Measurements from ENCODE around the gene ROPN1L.
A peak's percentile ranks its signal among the peaks of the same experiment; 100 is the strongest.

The ROPN1L gene

GRCh38 chr5:10447041-10447440 lies 5.4 kb downstream of the ROPN1L start:
- no peak overlapping the region for H3K4me2 ChIP-seq (ENCODE audit: insufficient read depth, low read length)
- no peaks in the 10 kb centered on the region for H3K79me2 ChIP-seq (ENCODE audit: insufficient read depth, low read length)
- H3K4me3 ChIP-seq (ENCODE audit: low read depth in 1 of 2, low read length in 2 of 2) = no peak overlapping the region
- H2AFZ ChIP-seq (ENCODE audit: low read depth, low read length) = no peak overlapping the region
- ATAC-seq (ENCODE audit: insufficient read depth, low read depth) = 0 out of 3 replicates have a peak, but pooled peaks have one; percentile 18
- peak; percentile 49 for DNase-seq
- TF ChIP-seq CTCF (IDR thresholded peaks at IDR 0.05; ENCODE audit: borderline replicate concordance, extremely low read depth, low read length, poor library complexity, severe bottlenecking) = no peak
- no peak for TF ChIP-seq EZH2 (IDR thresholded peaks at IDR 0.05; ENCODE audit: borderline replicate concordance, low read depth, low read length, severe bottlenecking)
- peaks cover 44% of the 10 kb centered on the region for H3K4me1 ChIP-seq (ENCODE audit: insufficient read depth, low read length)
- H4K20me1 ChIP-seq (ENCODE audit: insufficient read depth, low read length) = no peaks in the 10 kb centered on the region
- H3K27ac ChIP-seq (ENCODE audit: low read length) = 0 out of 2 replicates have a peak overlapping the region, but pooled peaks have one; percentile 42
- no peaks in the 10 kb centered on the region for H3K36me3 ChIP-seq (ENCODE audit: insufficient read depth, low read length)
- H3K27me3 ChIP-seq (ENCODE audit: insufficient read depth, low read length, poor library complexity) = no peaks in the 10 kb centered on the region
- H3K9me3 ChIP-seq (ENCODE audit: insufficient read depth, low read length, severe bottlenecking) = no peaks in the 10 kb centered on the region
- H3K9ac ChIP-seq (ENCODE audit: low read depth, low read length) = no peak overlapping the region

DNA sequence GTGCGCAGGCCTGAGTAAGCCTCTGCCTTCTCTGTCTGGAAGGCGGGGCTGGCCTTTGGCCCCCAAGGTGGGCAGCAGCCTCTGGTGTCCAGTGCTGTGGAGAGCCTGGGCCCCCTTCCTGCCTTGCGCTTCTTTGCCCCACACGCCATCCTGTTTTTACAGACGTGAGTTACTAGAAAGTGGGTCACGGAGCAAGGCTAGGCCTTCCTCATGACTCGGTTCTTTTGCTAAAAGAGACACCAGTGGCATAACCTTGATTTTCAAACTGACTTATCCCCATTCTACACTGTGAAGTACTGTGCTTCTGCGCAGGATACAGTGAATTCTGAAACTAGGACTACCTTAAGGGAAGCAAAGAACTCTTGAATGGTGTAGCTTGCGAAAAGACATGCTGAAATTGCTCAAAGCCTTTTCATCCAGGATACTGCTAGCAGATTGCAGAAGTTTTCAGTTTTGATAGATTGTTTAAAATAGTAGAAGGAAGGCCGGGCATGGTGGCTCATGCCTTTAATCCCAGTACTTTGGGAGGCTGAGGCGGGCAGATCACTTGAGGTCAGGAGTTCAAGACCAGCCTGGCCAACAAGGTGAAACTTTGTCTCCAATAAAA lies 7.2 kb downstream of the ROPN1L start:
- ATAC-seq (ENCODE audit: insufficient read depth, low read depth) = no peak
- no peak for DNase-seq
- H3K36me3 ChIP-seq (ENCODE audit: insufficient read depth, low read length) = no peaks in the 10 kb centered on the region
- peaks cover 42% of the 10 kb centered on the region for H3K4me1 ChIP-seq (ENCODE audit: insufficient read depth, low read length)
- no peaks in the 10 kb centered on the region for H3K27me3 ChIP-seq (ENCODE audit: insufficient read depth, low read length, poor library complexity)
- H2AFZ ChIP-seq (ENCODE audit: low read depth, low read length) = no peak overlapping the region
- H3K4me3 ChIP-seq (ENCODE audit: low read depth in 1 of 2, low read length in 2 of 2) = no peak overlapping the region
- no peaks in the 10 kb centered on the region for H3K79me2 ChIP-seq (ENCODE audit: insufficient read depth, low read length)
- H4K20me1 ChIP-seq (ENCODE audit: insufficient read depth, low read length) = no peaks in the 10 kb centered on the region
- no peak overlapping the region for H3K4me2 ChIP-seq (ENCODE audit: insufficient read depth, low read length)
- no peak overlapping the region for H3K27ac ChIP-seq (ENCODE audit: low read length)
- TF ChIP-seq EZH2 (IDR thresholded peaks at IDR 0.05; ENCODE audit: borderline replicate concordance, low read depth, low read length, severe bottlenecking) = no peak
- TF ChIP-seq CTCF (IDR thresholded peaks at IDR 0.05; ENCODE audit: borderline replicate concordance, extremely low read depth, low read length, poor library complexity, severe bottlenecking) = no peak
- H3K9ac ChIP-seq (ENCODE audit: low read depth, low read length) = no peak overlapping the region
- H3K9me3 ChIP-seq (ENCODE audit: insufficient read depth, low read length, severe bottlenecking) = no peaks in the 10 kb centered on the region

DNA sequence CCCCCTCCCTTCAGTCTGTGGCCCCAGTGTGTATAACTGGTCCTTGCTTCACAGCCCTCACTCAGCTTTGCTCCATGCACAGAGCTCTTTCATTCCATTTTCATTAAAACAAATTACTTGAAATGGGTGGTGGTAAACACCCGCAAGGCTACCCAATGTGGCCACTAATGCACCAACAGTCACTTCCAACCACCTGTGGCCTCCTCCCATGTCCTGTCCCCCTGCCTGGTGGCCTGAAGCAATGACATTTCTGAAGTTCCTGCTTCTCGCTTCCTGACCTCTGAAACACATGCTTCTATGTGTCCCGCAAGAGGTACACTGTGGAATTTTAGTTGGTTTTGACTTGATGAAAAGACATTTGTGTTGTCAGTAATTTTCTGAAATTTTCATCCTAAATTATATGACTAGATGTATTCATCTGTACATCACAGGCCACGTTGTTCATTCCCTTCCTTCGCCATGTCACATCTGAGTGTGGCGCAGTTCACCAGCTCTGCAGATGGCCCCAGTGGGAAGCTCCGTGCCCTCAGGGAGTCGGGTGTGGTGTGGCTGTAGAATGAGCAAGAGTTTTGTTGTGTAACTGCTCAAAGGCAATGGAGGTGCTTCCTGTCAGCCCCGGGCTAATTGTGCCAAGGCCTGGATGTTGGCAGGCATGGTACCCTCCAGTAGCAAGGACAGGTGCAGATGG lies 9.6 kb downstream of the ROPN1L start:
- H3K4me2 ChIP-seq (ENCODE audit: insufficient read depth, low read length) = no peak overlapping the region
- peaks cover 21% of the 10 kb centered on the region for H3K4me1 ChIP-seq (ENCODE audit: insufficient read depth, low read length)
- no peak overlapping the region for H3K9ac ChIP-seq (ENCODE audit: low read depth, low read length)
- H3K79me2 ChIP-seq (ENCODE audit: insufficient read depth, low read length) = no peaks in the 10 kb centered on the region
- H3K27me3 ChIP-seq (ENCODE audit: insufficient read depth, low read length, poor library complexity) = no peaks in the 10 kb centered on the region
- H3K4me3 ChIP-seq (ENCODE audit: low read depth in 1 of 2, low read length in 2 of 2) = no peak overlapping the region
- no peaks in the 10 kb centered on the region for H3K9me3 ChIP-seq (ENCODE audit: insufficient read depth, low read length, severe bottlenecking)
- no peak for TF ChIP-seq EZH2 (IDR thresholded peaks at IDR 0.05; ENCODE audit: borderline replicate concordance, low read depth, low read length, severe bottlenecking)
- no peak for TF ChIP-seq CTCF (IDR thresholded peaks at IDR 0.05; ENCODE audit: borderline replicate concordance, extremely low read depth, low read length, poor library complexity, severe bottlenecking)
- ATAC-seq (ENCODE audit: insufficient read depth, low read depth) = no peak
- no peaks in the 10 kb centered on the region for H4K20me1 ChIP-seq (ENCODE audit: insufficient read depth, low read length)
- peak overlapping the region; percentile 0; the same call in 1 of the 2 replicates for H3K27ac ChIP-seq (ENCODE audit: low read length)
- H3K36me3 ChIP-seq (ENCODE audit: insufficient read depth, low read length) = no peaks in the 10 kb centered on the region
- no peak overlapping the region for H2AFZ ChIP-seq (ENCODE audit: low read depth, low read length)
- no peak for DNase-seq

All from DND-41 (cell line).